LNCAP (cell line): ENCODE results near the gene MRI1.

Experiments used
- TF ChIP-seq, protein P1 (sequence below): fragments of 450-650 bp; IDR thresholded peaks from 2 replicates; pipeline ENCODE4 v1.5.1; 2017; ENCODE audit warnings: mild to moderate bottlenecking

Gene MRI1

DNA sequence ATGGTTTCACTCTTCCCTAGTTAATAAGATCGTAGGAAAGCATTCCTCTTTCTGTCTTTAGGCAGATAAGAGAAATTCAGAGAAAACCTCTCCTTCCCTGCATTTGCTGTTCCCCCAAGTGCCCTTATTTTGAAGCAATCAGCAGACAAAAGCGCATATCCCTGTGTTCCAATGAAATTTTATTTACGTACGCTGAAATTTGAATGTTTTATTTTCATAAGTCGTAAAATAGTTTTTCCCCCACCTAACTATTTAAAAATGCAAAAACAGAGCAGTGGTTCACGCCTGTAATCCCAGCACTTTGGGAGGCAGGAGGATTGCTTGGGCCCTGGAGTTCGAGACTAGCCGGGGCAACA is 17.2 kb upstream of the MRI1 start:
- TF ChIP-seq, protein P1, sequence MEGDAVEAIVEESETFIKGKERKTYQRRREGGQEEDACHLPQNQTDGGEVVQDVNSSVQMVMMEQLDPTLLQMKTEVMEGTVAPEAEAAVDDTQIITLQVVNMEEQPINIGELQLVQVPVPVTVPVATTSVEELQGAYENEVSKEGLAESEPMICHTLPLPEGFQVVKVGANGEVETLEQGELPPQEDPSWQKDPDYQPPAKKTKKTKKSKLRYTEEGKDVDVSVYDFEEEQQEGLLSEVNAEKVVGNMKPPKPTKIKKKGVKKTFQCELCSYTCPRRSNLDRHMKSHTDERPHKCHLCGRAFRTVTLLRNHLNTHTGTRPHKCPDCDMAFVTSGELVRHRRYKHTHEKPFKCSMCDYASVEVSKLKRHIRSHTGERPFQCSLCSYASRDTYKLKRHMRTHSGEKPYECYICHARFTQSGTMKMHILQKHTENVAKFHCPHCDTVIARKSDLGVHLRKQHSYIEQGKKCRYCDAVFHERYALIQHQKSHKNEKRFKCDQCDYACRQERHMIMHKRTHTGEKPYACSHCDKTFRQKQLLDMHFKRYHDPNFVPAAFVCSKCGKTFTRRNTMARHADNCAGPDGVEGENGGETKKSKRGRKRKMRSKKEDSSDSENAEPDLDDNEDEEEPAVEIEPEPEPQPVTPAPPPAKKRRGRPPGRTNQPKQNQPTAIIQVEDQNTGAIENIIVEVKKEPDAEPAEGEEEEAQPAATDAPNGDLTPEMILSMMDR: no peak

DNA sequence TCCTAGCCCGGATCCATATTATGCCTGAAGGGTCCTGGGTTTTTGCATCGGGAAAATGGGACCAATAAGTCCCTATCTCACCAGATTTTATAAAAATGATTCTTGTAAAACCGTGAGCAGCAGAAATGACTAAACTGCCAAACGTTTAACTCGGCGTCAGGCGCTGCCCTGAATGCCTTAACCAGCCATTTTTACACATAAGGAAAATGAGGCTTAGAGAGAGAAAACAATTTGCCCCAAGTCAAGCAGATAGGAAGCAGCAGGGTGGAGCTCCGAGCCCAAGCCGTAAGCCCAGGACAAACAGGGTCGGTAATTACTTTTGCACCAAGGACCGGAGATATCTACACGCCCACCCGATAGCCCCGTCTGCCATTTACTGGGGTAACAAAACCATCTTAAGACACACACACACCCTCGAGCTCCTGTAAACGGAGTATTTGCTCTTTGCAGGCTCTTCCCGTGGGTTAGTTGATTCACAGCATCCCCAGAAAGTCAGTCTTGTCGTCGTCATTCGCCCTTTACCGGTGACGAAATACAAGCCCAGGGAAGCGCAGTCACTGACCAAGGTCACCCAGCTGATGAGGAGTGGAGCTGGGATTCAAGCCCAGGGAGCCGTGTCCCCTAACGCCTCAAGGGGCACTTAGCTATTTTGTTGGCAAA is 16.0 kb upstream of the MRI1 start:
- TF ChIP-seq, protein P1: no peak

DNA sequence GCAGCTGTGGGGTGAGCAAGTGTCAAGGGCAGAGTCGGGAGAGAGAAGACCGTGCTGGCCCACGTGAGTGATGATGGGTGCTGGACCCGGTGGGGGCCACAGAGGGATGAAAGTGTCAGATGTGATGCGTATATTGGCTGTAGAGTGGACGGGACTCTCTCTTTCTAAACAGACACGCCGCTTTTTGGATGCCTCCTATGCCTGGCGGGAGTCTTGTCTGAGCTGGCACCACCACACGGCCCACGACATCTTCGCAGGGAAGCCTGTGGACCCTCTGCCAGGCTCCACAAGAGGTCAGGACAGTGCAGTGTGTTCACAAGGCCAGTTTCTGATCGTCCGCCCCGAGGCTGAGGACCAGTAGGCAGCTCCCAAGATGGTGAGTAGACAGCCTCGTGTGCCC is 12.9 kb upstream of the MRI1 start:
- TF ChIP-seq, protein P1: no peak

DNA sequence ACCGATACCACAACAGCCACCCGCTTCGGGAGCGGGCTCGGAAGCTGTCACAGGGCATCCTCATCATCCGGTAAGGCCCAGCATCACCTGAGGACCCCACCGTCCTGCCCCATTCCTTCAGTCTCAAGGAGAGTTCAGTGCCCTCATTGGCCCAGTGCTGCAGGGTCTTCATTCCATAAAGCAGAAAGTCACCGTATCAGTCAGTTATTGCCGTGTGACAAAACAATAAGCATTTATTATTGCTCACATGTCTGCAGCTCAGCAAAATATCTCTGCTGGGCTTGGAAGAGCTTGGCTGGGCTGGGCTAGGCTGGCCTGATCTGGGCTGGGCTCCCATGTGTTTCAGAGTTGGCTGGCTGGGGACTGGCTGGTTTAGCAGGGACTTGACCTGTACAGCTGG is 8.1 kb upstream of the MRI1 start:
- TF ChIP-seq, protein P1: no peak

DNA sequence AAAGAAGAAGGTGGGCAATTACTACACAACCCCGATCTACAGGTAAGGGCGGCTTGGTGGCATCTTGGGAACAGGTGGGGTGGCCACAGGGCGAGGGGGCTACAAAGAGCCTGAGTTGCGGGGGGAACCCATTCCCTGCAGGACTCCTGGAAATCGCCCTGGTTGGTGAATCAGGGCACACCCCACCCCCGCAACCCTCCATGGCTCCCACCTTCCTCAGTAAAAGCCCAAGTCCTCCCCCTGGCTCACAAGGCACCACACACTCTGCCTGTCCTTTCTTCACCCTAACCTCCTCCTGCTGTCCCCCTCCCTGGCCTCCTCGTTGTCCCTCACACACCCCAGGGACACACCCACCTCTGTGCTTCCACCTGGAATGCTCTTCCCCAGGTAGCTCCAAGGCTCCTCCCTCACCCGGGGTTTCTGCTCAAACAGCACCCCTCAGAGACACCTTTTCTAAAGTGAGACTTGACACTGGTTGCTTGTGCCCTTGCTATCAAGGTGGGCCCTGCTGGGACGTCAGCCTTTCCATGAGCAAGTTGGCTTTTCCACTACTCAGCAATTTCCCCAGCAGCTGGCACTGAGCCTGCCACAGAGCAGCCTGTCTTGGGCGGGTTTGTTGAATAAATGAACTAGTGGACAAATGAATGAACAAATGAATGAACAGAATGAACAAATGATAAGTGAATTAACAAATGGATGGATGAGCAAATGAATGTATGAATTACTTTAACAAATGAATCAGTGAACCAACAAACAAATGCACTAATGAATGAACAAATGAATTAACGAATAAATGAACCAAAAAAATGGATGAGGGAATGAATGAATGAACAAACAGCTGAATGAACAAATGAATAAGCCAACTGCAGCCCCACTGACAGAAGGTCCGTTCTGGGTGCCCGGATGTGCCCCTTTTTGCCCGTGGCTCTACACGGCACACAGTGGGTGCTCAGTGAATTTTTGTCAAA is 6.2 kb upstream of the MRI1 start:
- TF ChIP-seq, protein P1: no peak

DNA sequence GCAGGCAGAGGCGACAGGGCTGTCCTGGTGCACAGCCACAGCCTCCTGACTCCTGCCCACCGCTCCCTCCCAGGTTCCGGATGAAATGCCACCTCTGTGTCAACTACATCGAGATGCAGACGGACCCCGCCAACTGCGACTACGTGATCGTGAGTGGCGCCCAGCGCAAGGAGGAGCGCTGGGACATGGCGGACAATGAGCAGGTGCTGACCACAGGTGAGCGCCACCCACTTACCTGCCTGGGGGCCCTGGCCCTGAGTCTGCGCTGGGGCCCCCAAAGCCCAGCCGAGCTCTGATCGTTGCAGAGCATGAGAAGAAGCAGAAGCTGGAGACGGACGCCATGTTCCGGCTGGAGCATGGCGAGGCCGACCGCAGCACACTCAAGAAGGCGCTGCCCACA is 5.5 kb upstream of the MRI1 start:
- TF ChIP-seq, protein P1: no peak

DNA sequence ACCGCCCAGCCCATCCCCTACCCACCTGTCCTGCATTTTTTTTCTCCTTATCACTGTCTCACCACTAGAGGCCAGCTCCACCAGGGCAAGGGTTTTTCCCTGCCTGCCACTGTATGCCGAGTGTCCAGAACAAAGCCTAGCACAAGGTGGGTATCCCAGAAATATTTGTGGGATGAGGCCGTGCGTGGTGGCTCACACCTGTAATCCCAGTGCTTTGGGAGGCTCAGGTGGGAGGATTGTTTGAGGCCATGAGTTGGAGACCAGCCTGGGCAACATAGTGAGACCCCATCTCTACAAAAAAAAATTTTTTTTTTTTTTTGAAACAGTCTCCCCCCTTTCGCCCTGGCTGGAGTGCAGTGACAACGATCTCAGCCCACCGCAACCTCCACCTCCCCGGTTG is 2.9 kb upstream of the MRI1 start:
- TF ChIP-seq, protein P1: no peak; the same call in 1 of the 2 replicates
